NCI-H2196 treated with DMSO at 0.1 percent for 48 hours (cell line): ENCODE measurements around the gene CGREF1.
"Not testable (repeated sequence)": the region's sequence is repeated elsewhere in the genome, so short reads cannot be mapped to it uniquely, and the experiment has no call there.

Experiments used
- DNase-seq: peaks from one replicate; lab custom pipeline; 2025; ENCODE audit not compliant: unreplicated experiment; lab: John Stamatoyannopoulos, UW

Gene CGREF1

GRCh38 chr2:27088634-27089033 is 30.3 kb downstream of the CGREF1 start:
- DNase-seq: no peak

GRCh38 chr2:27087823-27088410 is 31.0 kb downstream of the CGREF1 start:
- DNase-seq: no peak

GRCh38 chr2:27086724-27087593 is 32.0 kb downstream of the CGREF1 start, which contains the start of gene KHK:
KHK (plus strand) TSS chr2:27086772; CDS start chr2:27087260, 488 bp downstream.
- DNase-seq: peak; percentile 36

DNA sequence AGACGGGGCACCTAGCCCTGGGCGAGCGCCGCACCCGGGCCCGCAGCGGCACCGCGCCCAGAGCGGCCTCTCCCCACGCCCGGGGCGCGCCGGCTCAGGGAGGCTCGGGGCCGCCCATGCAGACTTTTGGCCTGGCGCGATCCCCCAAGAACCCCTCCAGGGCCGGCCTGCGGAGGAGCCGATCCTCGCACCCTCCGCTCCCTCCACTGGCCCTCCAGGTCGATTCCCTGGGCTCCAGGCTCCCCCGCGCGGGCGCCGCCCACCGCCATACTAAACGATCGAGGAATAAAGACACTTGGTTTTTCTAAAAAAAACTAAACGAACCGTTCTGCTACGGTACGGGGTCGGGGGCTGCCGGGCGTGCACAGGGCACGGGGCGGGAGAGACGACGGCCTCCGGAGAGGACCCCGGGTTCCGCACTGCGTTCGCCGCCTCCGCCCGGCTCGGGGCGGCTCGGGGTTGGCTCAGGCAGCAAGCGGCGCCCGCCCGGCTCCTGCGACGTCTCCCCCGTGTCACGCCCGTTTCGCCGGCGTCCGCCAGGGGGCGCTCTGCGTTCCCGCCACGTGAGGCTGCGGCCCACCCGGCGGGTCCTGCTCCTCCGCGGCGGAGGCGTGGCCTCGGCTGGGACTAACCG is 32.7 kb downstream of the CGREF1 start:
- DNase-seq: peak; percentile 85

DNA sequence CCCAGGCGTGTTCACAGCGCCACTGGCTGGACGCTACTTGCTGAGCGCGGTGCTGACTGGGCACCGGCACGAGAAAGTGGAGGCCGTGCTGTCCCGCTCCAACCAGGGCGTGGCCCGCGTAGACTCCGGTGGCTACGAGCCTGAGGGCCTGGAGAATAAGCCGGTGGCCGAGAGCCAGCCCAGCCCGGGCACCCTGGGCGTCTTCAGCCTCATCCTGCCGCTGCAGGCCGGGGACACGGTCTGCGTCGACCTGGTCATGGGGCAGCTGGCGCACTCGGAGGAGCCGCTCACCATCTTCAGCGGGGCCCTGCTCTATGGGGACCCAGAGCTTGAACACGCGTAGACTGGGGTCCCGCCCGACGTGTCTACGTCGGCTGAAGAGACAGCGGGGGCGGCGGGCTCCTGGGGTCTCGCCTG is 33.2 kb downstream of the CGREF1 start:
- peak; percentile 6 for DNase-seq

- DNase-seq: no peak
Observed at GRCh38 chr2:27085062-27085672, 33.8 kb downstream of the CGREF1 start.

DNA sequence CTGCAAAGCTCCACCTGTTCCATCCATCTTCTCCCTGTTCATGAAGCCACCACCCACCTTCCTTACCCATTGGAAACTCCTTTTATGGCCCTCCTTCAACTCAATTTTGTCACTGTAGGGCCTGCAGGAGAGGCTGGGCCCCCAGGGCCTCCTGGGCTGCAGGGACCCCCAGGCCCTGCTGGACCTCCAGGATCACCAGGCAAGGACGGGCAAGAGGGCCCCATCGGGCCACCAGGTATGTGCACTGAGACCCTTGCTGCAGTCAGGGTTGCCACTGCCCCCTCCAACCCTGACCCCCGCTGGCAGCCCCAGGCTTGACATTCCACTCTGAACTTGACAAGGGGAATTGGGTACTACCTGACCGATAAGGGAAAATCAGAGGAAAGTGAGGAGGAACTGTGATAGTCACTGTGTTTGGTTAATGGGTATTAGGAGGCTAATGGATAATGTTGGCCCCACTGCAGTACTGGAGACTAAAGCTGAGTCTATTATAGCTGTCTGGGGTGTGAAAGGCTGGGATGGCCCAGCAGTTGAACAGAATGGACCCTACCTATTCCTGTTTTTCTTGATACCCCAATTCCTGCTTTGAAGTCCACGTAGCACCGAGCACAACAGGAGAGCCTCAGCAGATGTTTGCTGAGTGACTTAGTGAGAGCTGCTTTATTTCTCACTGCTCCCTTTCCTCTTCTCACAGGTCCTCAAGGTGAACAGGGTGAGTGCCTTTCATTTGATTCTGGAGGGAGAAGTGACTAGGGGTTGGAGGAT is 34.4 kb downstream of the CGREF1 start:
- DNase-seq: no peak

- no peak for DNase-seq
Observed at GRCh38 chr2:27083410-27084296, 35.3 kb downstream of the CGREF1 start.

GRCh38 chr2:27082773-27083409 is 36.0 kb downstream of the CGREF1 start:
- no peak for DNase-seq

DNA sequence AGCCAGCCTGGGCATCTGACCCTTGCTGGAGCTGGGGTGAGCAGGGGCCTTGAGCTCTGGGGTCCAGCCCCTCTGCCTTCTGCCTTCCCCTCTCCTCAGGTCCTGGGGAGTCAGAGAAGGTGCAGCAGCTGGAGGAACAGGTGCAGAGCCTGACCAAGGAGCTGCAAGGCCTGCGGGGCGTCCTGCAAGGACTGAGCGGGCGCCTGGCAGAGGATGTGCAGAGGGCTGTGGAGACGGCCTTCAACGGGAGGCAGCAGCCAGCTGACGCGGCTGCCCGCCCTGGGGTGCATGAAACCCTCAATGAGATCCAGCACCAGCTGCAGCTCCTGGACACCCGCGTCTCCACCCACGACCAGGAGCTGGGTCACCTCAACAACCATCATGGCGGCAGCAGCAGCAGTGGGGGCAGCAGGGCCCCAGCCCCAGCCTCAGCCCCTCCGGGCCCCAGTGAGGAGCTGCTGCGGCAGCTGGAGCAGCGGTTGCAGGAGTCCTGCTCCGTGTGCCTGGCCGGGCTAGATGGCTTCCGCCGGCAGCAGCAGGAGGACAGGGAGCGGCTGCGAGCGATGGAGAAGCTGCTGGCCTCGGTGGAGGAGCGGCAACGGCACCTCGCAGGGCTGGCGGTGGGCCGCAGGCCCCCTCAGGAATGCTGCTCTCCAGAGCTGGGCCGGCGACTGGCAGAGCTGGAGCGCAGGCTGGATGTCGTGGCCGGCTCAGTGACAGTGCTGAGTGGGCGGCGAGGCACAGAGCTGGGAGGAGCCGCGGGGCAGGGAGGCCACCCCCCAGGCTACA is 36.8 kb downstream of the CGREF1 start:
- DNase-seq: no peak

DNA sequence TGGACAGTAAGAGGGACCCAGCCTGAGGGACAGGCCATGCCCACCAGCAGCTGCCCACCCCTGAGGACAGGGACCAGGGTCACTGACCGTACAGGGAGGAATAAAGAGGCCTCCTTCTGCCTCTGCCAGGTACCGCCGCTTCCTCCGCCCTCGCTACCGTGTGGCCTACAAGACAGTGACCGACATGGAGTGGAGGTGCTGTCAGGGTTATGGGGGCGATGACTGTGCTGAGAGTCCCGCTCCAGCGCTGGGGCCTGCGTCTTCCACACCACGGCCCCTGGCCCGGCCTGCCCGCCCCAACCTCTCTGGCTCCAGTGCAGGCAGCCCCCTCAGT is 38.4 kb downstream of the CGREF1 start:
- no peak for DNase-seq

DNA sequence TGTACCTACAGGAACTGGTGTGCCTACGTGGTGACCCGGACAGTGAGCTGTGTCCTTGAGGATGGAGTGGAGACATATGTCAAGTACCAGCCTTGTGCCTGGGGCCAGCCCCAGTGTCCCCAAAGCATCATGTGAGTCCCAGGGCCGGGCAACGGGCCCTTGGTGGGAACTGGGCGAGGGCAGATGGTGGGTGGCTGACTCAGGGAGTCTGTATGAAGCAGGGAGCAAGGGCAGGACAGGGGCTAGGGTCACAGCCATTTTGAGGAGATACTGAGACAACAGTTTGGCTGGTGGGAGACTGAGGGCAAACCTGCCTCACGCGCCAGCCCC is 38.8 kb downstream of the CGREF1 start:
- DNase-seq: no peak

GRCh38 chr2:27079233-27080139 is 39.4 kb downstream of the CGREF1 start:
- DNase-seq: no peak

GRCh38 chr2:27078267-27079194 is 40.4 kb downstream of the CGREF1 start, which contains the start of gene EMILIN1:
EMILIN1 (plus strand) TSS chr2:27078615; CDS start chr2:27079066, 451 bp downstream.
- no peak for DNase-seq

GRCh38 chr2:27077231-27077630 is 41.7 kb downstream of the CGREF1 start:
- no peak for DNase-seq

- DNase-seq: no peak
Observed at GRCh38 chr2:27076323-27076722, 42.6 kb downstream of the CGREF1 start.

DNA sequence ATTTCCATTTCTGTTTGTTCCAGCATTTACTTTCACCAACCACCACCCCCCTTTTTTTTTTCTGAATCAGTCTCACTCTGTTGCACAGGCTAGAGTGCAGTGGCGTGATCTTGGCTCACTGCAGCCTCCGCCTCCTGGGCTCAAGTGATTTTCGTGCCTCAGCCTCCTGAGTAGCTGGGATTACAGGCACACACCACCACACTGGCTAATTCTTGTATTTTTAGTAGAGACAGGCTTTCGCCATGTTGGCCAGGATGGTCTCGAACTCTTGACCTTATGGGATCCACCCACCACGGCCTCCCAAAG is 43.4 kb downstream of the CGREF1 start:
- DNase-seq: not testable (repeated sequence)
